Stimulated activated CD4-positive, alpha-beta T cell treated with anti-CD3 and anti-CD28 coated beads, Interleukin-12 subunit alpha, Interleukin-12 subunit beta, amount 100 ng/mL, for 48 hours (primary cell): ENCODE measurements around the gene DOCK1.

Experiments
- DNase-seq, 3 donors: peaks; one replicate each; pipeline ENCODE4 v3.0.0-alpha.2; 2020; ENCODE audit warnings: low read depth in 2 of 3, low spot score in 1 of 3

The DOCK1 gene

DNA sequence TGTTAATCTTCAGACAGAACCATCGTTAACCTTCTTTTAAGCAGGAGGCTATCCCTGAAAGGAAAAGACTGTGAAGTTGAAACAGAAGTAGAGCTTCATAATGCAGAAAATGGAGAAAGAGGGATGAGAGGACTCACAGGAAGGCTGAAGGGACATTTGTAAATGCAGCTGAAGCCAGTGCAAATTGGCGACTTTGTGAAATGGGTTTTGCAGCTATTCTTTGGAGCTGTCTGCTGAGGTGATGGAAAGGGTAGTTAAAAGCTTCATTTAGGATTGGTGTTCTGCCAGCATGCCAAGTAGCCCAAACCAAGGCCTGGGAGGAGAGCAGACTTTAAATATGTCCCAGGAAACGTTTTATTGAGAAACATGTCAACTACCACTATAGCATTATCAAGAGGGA is 168.4 kb downstream of the DOCK1 start:
- DNase-seq, result no peak

- DNase-seq, result no peak
Measured at GRCh38 chr10:127079392-127079791, 174.2 kb downstream of the DOCK1 start.

- DNase-seq, result no peak
Measured at GRCh38 chr10:127080317-127080716, 175.1 kb downstream of the DOCK1 start.

DNA sequence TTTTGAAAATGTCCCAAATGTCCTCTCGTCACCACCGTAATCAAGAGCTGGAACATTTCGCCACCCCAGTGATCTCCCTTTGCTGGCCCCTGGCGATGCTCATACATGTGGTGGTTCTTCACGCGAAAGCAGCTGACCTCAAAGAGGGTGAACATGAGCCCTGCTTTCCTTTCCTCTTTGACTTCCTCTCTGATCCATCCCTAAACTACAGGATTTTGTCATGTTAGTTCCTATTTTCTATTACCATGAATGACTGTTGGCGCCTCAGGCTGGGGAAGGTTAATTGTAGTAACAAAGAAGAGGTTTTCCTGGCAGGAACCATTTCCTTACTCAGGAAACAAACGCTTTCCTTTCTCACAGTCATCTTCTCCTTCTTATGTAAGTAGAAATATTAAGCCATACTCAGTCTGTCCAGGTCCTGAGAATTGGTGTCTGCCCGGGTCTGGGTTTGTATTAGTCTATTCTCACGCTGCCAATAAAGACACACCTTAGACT is 176.7 kb downstream of the DOCK1 start:
- no peak for DNase-seq

DNA sequence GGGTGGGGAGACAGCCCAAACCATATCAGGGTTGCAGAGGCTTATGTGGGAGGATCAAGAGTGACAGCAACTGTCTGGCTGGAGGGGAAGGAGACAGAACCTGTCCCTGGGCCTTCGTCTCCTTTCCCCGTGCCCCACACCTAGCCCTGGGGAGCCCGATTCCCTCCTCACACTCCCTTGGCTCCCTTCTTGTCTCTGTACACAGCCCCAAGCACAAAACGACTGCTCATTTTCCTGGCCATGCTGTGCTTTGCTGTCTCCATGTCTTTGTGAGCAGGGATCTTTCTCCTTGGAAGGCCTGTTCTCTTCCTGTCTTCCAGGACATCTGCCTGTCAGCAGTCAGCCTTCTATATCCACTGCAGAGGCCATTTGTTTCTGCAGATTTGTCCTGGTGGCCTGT is 177.4 kb downstream of the DOCK1 start:
- no peak for DNase-seq

- no peak for DNase-seq
Measured at GRCh38 chr10:127085957-127086356, 180.7 kb downstream of the DOCK1 start.

GRCh38 chr10:127088908-127089307 is 183.7 kb downstream of the DOCK1 start:
- no peak for DNase-seq

GRCh38 chr10:127089446-127089845 is 184.2 kb downstream of the DOCK1 start:
- no peak for DNase-seq

- no peak for DNase-seq
Measured at GRCh38 chr10:127090138-127090537, 184.9 kb downstream of the DOCK1 start.

GRCh38 chr10:127091354-127091753 is 186.1 kb downstream of the DOCK1 start:
- DNase-seq, result no peak

DNA sequence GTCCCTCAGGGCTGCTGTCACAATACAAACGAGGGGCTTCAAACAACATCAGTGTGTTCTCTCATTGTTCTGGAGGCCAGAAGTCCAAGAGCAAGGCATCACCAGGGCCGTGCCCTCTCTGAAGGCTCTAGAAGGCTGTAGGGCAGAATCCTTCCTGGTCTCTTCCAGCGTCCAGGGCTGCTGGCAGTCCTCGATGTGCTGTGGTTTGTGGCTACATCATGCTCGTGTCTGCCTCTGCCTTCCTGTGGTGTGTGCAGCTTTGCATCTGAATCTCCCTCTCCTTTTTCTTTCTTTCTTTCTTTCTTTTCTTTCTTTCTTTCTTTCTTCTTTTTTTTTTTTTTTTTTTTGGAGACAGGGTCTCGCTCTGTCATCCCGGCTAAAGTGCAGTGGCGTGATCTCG is 187.7 kb downstream of the DOCK1 start:
- DNase-seq, result no peak

DNA sequence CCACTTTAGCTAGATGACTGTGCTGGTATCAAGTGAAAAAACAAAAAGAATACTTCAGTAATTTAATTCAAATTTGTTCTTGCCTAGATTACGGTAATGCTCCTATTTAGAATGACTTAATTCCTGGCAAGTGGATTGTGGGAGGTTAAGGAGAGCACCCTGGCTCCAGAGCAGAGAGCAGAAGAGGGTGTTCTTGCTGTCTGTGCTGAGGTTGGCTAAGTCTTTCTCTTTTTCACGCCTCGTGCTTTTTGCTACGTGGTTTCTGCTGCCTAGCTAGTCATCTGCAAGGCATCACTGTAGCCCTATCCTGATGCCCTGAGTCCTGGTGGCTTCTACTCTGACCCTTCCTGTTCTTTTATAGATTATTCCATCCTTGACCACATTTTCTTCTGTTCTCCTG is 189.8 kb downstream of the DOCK1 start:
- DNase-seq, result no peak

DNA sequence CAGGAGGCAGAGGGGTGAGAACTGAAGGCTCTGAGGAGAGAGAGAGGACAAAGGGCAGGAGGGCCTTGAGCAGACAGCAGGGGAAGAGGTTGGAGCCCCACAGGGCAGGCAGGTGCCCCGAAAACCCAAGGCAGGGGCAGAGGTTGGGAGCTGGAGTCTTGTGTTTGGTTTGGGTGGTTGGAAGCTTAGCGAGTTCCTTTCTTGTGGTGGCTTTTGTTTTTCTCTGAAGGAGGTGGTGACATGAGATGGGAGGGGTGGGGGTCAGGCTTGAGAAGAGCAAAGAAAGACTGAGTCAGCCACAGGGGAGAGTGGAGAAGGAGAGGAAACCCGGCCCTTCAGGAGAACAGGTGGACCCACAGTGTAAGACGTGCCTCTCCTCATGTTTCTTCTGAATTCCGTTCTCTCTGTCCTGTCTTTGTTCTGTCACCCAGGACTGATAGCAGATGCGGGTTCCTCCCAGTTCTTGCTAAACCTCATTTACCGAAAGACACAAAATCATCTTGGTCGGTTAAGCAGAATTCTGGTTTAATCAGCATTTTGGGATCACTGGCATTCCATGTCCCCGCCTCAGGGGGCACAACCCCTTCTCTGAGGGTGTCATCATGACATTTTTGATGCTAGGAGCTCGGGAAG is 195.9 kb downstream of the DOCK1 start:
- DNase-seq, result no peak

GRCh38 chr10:127102176-127102575 is 196.9 kb downstream of the DOCK1 start:
- DNase-seq, result no peak

DNA sequence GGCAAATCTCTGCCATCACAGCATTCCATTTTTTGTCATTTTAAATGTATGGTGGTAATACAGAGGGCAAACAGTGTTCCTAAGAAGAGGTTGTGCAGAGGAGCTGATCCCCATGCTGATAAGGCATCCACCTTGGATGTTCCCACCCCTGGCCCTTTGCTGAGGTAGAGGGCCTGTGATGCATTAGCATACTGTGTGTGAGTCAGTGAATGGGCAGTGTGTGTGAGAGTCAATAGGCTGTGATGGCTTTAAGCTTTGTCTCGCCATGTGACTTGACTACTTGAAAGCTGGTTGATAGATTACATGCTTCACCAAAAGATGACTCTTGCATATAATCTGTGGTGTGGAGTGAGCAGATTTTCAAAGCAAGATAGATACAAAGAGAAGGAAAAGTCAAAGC is 209.9 kb downstream of the DOCK1 start:
- DNase-seq, result no peak

- DNase-seq, result peak in 2 of 3 donors; percentile 5 to 10
Measured at GRCh38 chr10:127117125-127117524, 211.9 kb downstream of the DOCK1 start.

- no peak for DNase-seq
Measured at GRCh38 chr10:127118034-127118433, 212.8 kb downstream of the DOCK1 start.

GRCh38 chr10:127119936-127120335 is 214.7 kb downstream of the DOCK1 start:
- no peak for DNase-seq

GRCh38 chr10:127122831-127123230 is 217.6 kb downstream of the DOCK1 start:
- DNase-seq, result no peak

- no peak for DNase-seq
Measured at GRCh38 chr10:127123626-127124025, 218.4 kb downstream of the DOCK1 start.

- DNase-seq, result no peak
Measured at GRCh38 chr10:127125331-127125730, 220.1 kb downstream of the DOCK1 start.

GRCh38 chr10:127127822-127128221 is 222.6 kb downstream of the DOCK1 start:
- DNase-seq, result no peak

- no peak for DNase-seq
Measured at GRCh38 chr10:127129104-127129503, 223.9 kb downstream of the DOCK1 start.
